Measurements from ENCODE around the gene REV1. TPM values are rescaled to one million over a fixed set of nuclear protein-coding genes. Genes with fewer than 3 reads are reported as not detected.
A peak's percentile ranks its signal among the peaks of the same experiment; 100 is the strongest.

Gene REV1
- total RNA-seq (10 to 100 TPM; 30.0 to 30.8 TPM), polyA plus RNA-seq (25.5 TPM)

- H3K4me3 Mint-ChIP-seq, result peak within 1 kb of the TSS; percentile 93 to 99 (median 97)
- H3K9me3 ChIP-seq (ENCODE audit: low read length), result no peaks in the 10 kb centered on the region
- H3K27ac Mint-ChIP-seq, result peak within 1 kb of the TSS; percentile 96 to 100 (median 98)
- ChIA-PET CTCF (interaction anchor here (0.6 to 1.4 kb wide), 14 partner anchors 12 to 404 kb away, joined by 3 to 7 read pairs (median 4); partner anchors contain the start of genes LIPT1, MITD1, MRPL30 and TSGA10), POLR2A (interaction anchor here (0.5 to 1.0 kb wide), 5 partner anchors 78 to 755 kb away, joined by 3 to 10 read pairs (median 3); partner anchors contain the start of genes C2orf15, EIF5B and TXNDC9)
- DNase-seq, result peak; percentile 89 to 98 (median 95)
- H3K9me3 Mint-ChIP-seq, result no peaks in the 10 kb centered on the region
- peaks cover 34% of the 10 kb centered on the region for H3K4me1 ChIP-seq (ENCODE audit: insufficient read depth, low read length)
- no peaks in the 10 kb centered on the region for H3K27me3 ChIP-seq (ENCODE audit: insufficient read depth, low read length, poor library complexity, severe bottlenecking)
- peaks cover 39 to 47% (median 42%) of the 10 kb centered on the region in 3 donors for H3K4me1 Mint-ChIP-seq
- H3K36me3 ChIP-seq (ENCODE audit: insufficient read depth, low read length), result no peaks in the 10 kb centered on the region
- H3K27me3 Mint-ChIP-seq, result peaks cover 0 to 5% of the 10 kb centered on the region in 2 donors
- peak within 1 kb of the TSS; percentile 89 for H3K4me3 ChIP-seq (ENCODE audit: low read length)
- H3K36me3 Mint-ChIP-seq, result peaks cover 0 to 8% (median 2%) of the 10 kb centered on the region in 3 donors
- H3K27ac ChIP-seq (ENCODE audit: low read depth, low read length), result peak within 1 kb of the TSS; percentile 78
These were observed at the start of gene REV1 for GRCh38 chr2:99489761-99490622. TSS of gene REV1 (minus strand) at chr2:99490017. CDS start at chr2:99464975, 25,042 bp downstream.

- Mint-ChIP-seq H3K27me3 (peaks cover 12 to 26% of the 10 kb centered on the region in 2 donors), H3K36me3 (no peaks in the 10 kb centered on the region), H3K9me3 (peaks cover 0 to 10% (median 3%) of the 10 kb centered on the region in 5 donors), H3K4me1 (no peaks in the 10 kb centered on the region), H3K27ac (peak overlapping the region in 1 of 8 donors; percentile 37), H3K4me3 (no peak overlapping the region)
- DNase-seq, result no peak
- no peak overlapping the region for H3K4me3 ChIP-seq (ENCODE audit: low read length)
- H3K4me1 ChIP-seq (ENCODE audit: insufficient read depth, low read length), result no peaks in the 10 kb centered on the region
- H3K9me3 ChIP-seq (ENCODE audit: low read length), result no peaks in the 10 kb centered on the region
- ChIA-PET POLR2A (no interaction called here), CTCF (interaction anchor here (0.6 kb wide), 1 partner anchor 43 kb away, joined by 3 read pairs; no protein-coding TSS in a partner anchor)
- H3K36me3 ChIP-seq (ENCODE audit: insufficient read depth, low read length), result no peaks in the 10 kb centered on the region
- H3K27ac ChIP-seq (ENCODE audit: low read depth, low read length), result no peak overlapping the region
- peaks cover 2% of the 10 kb centered on the region for H3K27me3 ChIP-seq (ENCODE audit: insufficient read depth, low read length, poor library complexity, severe bottlenecking)
These were observed 48.2 kb upstream of the REV1 start for GRCh38 chr2:99537910-99538485.

GRCh38 chr2:99524056-99524455 is 34.2 kb upstream of the REV1 start:
- no peaks in the 10 kb centered on the region for H3K9me3 ChIP-seq (ENCODE audit: low read length)
- Mint-ChIP-seq H3K9me3 (no peaks in the 10 kb centered on the region), H3K4me1 (no peaks in the 10 kb centered on the region), H3K36me3 (peaks cover 0 to 4% (median 0%) of the 10 kb centered on the region in 3 donors), H3K4me3 (no peak overlapping the region), H3K27me3 (peaks cover 4 to 31% of the 10 kb centered on the region in 2 donors), H3K27ac (no peak overlapping the region)
- H3K27me3 ChIP-seq (ENCODE audit: insufficient read depth, low read length, poor library complexity, severe bottlenecking), result no peaks in the 10 kb centered on the region
- H3K27ac ChIP-seq (ENCODE audit: low read depth, low read length), result no peak overlapping the region
- no peak overlapping the region for H3K4me3 ChIP-seq (ENCODE audit: low read length)
- H3K36me3 ChIP-seq (ENCODE audit: insufficient read depth, low read length), result no peaks in the 10 kb centered on the region
- no peaks in the 10 kb centered on the region for H3K4me1 ChIP-seq (ENCODE audit: insufficient read depth, low read length)
- DNase-seq, result no peak
- ChIA-PET CTCF (no interaction called here), POLR2A (no interaction called here)

- no peak overlapping the region for H3K4me3 Mint-ChIP-seq
- H3K9me3 Mint-ChIP-seq, result no peaks in the 10 kb centered on the region
- peak overlapping the region in 1 of 8 donors; percentile 72 for H3K27ac Mint-ChIP-seq
These were observed 32.3 kb upstream of the REV1 start for GRCh38 chr2:99522157-99522556.

GRCh38 chr2:99520813-99521212 is 31.0 kb upstream of the REV1 start:
- H3K36me3 ChIP-seq (ENCODE audit: insufficient read depth, low read length), result no peaks in the 10 kb centered on the region
- CTCF ChIA-PET, result no interaction called here
- POLR2A ChIA-PET, result no interaction called here
- H3K27me3 ChIP-seq (ENCODE audit: insufficient read depth, low read length, poor library complexity, severe bottlenecking), result no peaks in the 10 kb centered on the region
- Mint-ChIP-seq H3K27me3 (peaks cover 4 to 31% of the 10 kb centered on the region in 2 donors), H3K9me3 (no peaks in the 10 kb centered on the region), H3K36me3 (peaks cover 0 to 4% (median 0%) of the 10 kb centered on the region in 3 donors), H3K4me1 (no peaks in the 10 kb centered on the region), H3K4me3 (no peak overlapping the region), H3K27ac (no peak overlapping the region)
- no peaks in the 10 kb centered on the region for H3K9me3 ChIP-seq (ENCODE audit: low read length)
- no peak overlapping the region for H3K4me3 ChIP-seq (ENCODE audit: low read length)
- no peak overlapping the region for H3K27ac ChIP-seq (ENCODE audit: low read depth, low read length)
- no peak for DNase-seq
- no peaks in the 10 kb centered on the region for H3K4me1 ChIP-seq (ENCODE audit: insufficient read depth, low read length)

More at GRCh38 chr2:99522157-99522556, 32.3 kb upstream of the REV1 start:
- Histone ChIP-seq H3K27ac (ENCODE audit: low read depth, low read length) (no peak overlapping the region), H3K4me3 (ENCODE audit: low read length) (no peak overlapping the region), H3K36me3 (ENCODE audit: insufficient read depth, low read length) (no peaks in the 10 kb centered on the region), H3K27me3 (ENCODE audit: insufficient read depth, low read length, poor library complexity, severe bottlenecking) (no peaks in the 10 kb centered on the region), H3K9me3 (ENCODE audit: low read length) (no peaks in the 10 kb centered on the region), H3K4me1 (ENCODE audit: insufficient read depth, low read length) (no peaks in the 10 kb centered on the region)
- H3K36me3 Mint-ChIP-seq, result peaks cover 0 to 4% (median 0%) of the 10 kb centered on the region in 3 donors
- DNase-seq, result no peak
- peaks cover 4 to 35% of the 10 kb centered on the region in 2 donors for H3K27me3 Mint-ChIP-seq
- POLR2A ChIA-PET, result no interaction called here
- CTCF ChIA-PET, result no interaction called here
- no peaks in the 10 kb centered on the region for H3K4me1 Mint-ChIP-seq

GRCh38 chr2:99520195-99520594 is 30.4 kb upstream of the REV1 start:
- H3K36me3 ChIP-seq (ENCODE audit: insufficient read depth, low read length), result no peaks in the 10 kb centered on the region
- no peak overlapping the region for H3K4me3 ChIP-seq (ENCODE audit: low read length)
- CTCF ChIA-PET, result no interaction called here
- H3K4me1 ChIP-seq (ENCODE audit: insufficient read depth, low read length), result no peaks in the 10 kb centered on the region
- Mint-ChIP-seq H3K27ac (no peak overlapping the region), H3K36me3 (peaks cover 0 to 4% (median 0%) of the 10 kb centered on the region in 3 donors), H3K4me1 (no peaks in the 10 kb centered on the region), H3K27me3 (peaks cover 4 to 31% of the 10 kb centered on the region in 2 donors), H3K9me3 (no peaks in the 10 kb centered on the region), H3K4me3 (no peak overlapping the region)
- no peak for DNase-seq
- no peaks in the 10 kb centered on the region for H3K9me3 ChIP-seq (ENCODE audit: low read length)
- H3K27me3 ChIP-seq (ENCODE audit: insufficient read depth, low read length, poor library complexity, severe bottlenecking), result no peaks in the 10 kb centered on the region
- no peak overlapping the region for H3K27ac ChIP-seq (ENCODE audit: low read depth, low read length)
- POLR2A ChIA-PET, result no interaction called here

GRCh38 chr2:99514357-99514756 is 24.5 kb upstream of the REV1 start:
- no peak overlapping the region for H3K4me3 Mint-ChIP-seq
- no peaks in the 10 kb centered on the region for H3K9me3 ChIP-seq (ENCODE audit: low read length)
- no peaks in the 10 kb centered on the region for H3K4me1 ChIP-seq (ENCODE audit: insufficient read depth, low read length)
- H3K4me1 Mint-ChIP-seq, result no peaks in the 10 kb centered on the region
- H3K27ac Mint-ChIP-seq, result no peak overlapping the region
- no peak overlapping the region for H3K27ac ChIP-seq (ENCODE audit: low read depth, low read length)
- CTCF ChIA-PET, result no interaction called here
- peaks cover 1 to 20% of the 10 kb centered on the region in 2 donors for H3K27me3 Mint-ChIP-seq
- H3K36me3 ChIP-seq (ENCODE audit: insufficient read depth, low read length), result no peaks in the 10 kb centered on the region
- POLR2A ChIA-PET, result no interaction called here
- H3K27me3 ChIP-seq (ENCODE audit: insufficient read depth, low read length, poor library complexity, severe bottlenecking), result no peaks in the 10 kb centered on the region
- H3K36me3 Mint-ChIP-seq, result no peaks in the 10 kb centered on the region
- no peak for DNase-seq
- no peaks in the 10 kb centered on the region for H3K9me3 Mint-ChIP-seq
- H3K4me3 ChIP-seq (ENCODE audit: low read length), result no peak overlapping the region

- Histone ChIP-seq H3K4me3 (ENCODE audit: low read length) (no peak overlapping the region), H3K27ac (ENCODE audit: low read depth, low read length) (no peak overlapping the region), H3K9me3 (ENCODE audit: low read length) (no peaks in the 10 kb centered on the region), H3K4me1 (ENCODE audit: insufficient read depth, low read length) (no peaks in the 10 kb centered on the region), H3K27me3 (ENCODE audit: insufficient read depth, low read length, poor library complexity, severe bottlenecking) (no peaks in the 10 kb centered on the region), H3K36me3 (ENCODE audit: insufficient read depth, low read length) (no peaks in the 10 kb centered on the region)
- CTCF ChIA-PET, result no interaction called here
- H3K9me3 Mint-ChIP-seq, result no peaks in the 10 kb centered on the region
- H3K4me3 Mint-ChIP-seq, result no peak overlapping the region
- H3K4me1 Mint-ChIP-seq, result no peaks in the 10 kb centered on the region
- POLR2A ChIA-PET, result no interaction called here
- H3K27me3 Mint-ChIP-seq, result peaks cover 1 to 6% of the 10 kb centered on the region in 2 donors
- H3K36me3 Mint-ChIP-seq, result no peaks in the 10 kb centered on the region
- no peak overlapping the region for H3K27ac Mint-ChIP-seq
- DNase-seq, result no peak
These were observed 22.4 kb upstream of the REV1 start for GRCh38 chr2:99512181-99512591.

Measured in CD8-positive, alpha-beta memory T cell (primary cell).